AG10803 (cell line): ENCODE data around the gene ACTL8.

ENCODE experiments used
- DNase-seq: peaks from one replicate; pipeline ENCODE4 v3.0.0; 2010; ENCODE audit warnings: low read depth
- H3K4me3 ChIP-seq: 2 replicates; pipeline ENCODE4 v1.5.1; 2011; ENCODE audit warnings: mild to moderate bottlenecking, low read length, control low read depth
- TF ChIP-seq, protein P1 (sequence below): conservative IDR thresholded peaks from 2 replicates; pipeline ENCODE4 v1.5.1; 2011; ENCODE audit warnings: mild to moderate bottlenecking, low read length, control low read depth, inconsistent platforms

Gene ACTL8

DNA sequence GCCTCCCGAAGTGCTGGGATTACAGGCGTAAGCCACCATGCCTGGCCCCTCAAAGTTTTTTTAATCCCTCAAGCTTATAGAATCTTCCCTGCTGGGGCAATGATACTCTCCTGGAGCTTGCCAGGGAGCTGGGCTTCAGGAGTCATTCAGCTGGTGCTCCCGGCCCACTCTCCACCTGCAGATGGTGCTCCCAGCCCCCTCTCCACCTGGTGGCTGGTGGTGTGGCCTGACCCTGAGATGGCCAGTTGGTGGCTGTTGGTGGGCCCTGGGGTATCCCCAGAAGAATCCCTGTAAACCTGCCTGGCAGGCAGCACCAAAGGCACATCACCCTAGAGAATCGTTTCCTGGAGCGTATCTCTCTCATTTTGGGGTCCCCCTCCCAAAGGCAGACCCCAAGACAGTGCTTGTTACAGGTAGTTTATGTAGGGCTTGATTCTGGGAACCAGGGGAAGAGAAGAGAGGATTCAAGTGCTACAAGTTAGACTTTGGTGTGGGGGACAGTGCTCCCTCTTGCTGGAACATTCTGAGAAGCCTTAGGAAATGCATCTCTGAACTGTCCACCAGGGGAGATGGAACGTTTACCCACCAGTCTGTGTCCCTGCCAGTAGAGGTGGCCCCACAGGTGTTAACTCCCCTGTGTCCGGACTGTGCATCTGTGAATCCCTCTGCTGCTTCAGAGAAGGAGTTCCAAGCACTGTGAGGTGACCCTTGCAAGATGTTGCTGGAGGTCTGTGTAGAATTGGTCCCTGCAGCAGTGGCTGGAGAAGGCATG lies 29.1 kb upstream of the ACTL8 start:
- TF ChIP-seq, protein P1, sequence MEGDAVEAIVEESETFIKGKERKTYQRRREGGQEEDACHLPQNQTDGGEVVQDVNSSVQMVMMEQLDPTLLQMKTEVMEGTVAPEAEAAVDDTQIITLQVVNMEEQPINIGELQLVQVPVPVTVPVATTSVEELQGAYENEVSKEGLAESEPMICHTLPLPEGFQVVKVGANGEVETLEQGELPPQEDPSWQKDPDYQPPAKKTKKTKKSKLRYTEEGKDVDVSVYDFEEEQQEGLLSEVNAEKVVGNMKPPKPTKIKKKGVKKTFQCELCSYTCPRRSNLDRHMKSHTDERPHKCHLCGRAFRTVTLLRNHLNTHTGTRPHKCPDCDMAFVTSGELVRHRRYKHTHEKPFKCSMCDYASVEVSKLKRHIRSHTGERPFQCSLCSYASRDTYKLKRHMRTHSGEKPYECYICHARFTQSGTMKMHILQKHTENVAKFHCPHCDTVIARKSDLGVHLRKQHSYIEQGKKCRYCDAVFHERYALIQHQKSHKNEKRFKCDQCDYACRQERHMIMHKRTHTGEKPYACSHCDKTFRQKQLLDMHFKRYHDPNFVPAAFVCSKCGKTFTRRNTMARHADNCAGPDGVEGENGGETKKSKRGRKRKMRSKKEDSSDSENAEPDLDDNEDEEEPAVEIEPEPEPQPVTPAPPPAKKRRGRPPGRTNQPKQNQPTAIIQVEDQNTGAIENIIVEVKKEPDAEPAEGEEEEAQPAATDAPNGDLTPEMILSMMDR: no peak
- H3K4me3 ChIP-seq: no peak overlapping the region
- DNase-seq: no peak

DNA sequence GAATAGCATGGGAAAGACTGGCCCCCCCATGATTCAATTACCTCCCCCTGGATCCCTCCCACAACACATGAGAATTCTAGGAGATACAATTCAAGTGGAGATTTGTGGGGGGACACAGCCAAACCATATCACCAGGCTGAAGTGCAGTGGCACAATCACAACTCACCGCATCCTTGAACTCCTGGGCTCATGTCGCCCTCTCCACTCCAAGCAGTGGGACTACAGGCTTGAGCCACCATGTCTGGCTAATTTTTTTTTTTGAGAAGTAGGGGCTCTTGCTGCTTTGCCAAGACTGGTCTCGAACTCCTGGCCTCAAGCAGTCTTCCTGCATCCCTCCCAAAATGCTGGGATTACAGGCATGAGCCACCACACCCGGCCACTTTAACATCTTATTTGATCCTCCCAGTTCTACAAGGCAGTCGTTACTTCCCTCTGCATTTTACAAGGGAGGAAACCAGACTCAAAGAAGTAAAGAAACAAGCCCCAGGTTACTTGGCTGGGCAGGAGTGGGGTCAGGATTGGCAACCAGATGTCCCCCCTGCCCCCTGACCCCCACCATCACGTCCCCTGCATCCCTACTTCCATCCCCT lies 26.9 kb upstream of the ACTL8 start:
- no peak for DNase-seq
- TF ChIP-seq, protein P1: no peak
- H3K4me3 ChIP-seq: no peak overlapping the region

DNA sequence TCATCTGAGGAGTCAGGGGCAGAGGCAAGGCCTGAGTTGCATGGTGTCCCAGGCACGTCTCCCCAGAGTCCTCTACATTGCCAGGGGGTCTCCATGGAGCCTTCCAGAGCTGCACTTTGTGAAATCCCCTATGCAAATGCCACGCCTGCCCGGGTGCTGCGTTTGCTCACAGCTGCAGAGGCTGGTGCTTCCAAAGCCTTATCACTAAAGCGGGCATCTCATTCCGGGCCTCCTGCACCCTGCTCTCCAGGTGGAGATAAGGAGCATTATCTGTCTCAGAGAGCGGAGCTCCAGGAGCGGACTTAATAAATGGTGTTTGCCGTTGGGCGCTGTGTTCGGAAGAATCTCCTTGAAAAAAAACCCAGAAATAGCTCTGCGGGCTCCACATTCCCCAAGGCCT lies 25.9 kb upstream of the ACTL8 start:
- no peak for DNase-seq
- TF ChIP-seq, protein P1: no peak
- H3K4me3 ChIP-seq: no peak overlapping the region

DNA sequence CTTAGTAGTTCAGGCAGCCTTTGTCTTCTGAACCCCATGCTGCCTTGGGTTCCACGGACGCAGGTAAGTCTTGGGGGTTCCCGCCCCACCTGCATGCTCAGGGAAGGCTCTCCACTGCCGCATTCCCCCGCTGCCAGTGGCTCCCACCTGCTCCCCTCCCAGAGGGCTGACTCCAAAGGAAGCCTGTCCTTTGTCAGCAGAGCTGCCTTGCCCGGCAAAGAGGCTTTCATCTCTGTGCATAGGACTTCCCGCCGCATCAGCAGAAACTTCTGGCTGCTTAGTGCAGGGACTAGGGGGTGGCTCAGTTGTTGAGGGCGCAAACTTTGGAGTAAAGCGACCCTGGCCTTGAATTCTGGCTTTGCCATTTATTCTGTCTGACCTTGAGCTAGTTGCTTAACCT lies 25.2 kb upstream of the ACTL8 start:
- H3K4me3 ChIP-seq: no peak overlapping the region
- TF ChIP-seq, protein P1: no peak
- no peak for DNase-seq

DNA sequence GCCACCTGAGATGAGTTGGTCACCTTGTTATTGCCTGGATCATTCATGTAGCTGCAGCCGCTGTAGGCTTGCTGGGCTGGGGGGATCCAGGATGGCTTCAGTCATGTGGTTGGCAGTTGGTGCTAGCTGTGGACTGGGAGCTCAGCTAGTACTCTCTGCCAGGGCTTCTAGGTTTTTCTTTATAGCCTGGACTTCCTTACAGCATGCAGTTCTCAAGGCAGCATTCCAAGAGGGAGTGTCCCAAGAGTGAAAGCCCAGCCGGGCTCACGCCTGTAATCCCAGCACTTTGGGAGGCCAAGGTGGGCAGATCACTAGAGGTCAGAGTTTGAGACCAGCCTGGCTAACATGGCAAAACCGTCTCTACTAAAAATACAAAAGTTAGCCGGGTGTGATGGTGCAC lies 23.7 kb upstream of the ACTL8 start:
- no peak overlapping the region for H3K4me3 ChIP-seq
- TF ChIP-seq, protein P1: no peak
- peak; percentile 4 for DNase-seq

DNA sequence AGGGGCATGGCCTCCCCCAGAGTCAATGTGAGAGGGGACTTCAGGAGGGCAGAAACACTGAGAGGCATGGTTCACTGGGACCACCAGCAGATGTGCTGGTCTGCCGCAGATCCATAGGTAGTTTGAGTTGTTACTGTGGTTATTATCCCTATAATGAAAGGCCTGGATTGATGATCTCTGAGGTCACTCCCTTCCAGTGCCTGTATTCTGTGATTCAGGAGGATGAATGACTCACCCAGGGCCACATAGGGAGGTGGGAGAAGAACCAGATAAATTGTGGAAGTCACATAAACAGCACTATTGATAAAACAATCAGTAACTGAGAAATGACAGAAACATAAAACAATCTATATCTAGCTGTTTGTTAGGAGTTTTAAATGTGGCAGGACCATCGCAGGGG lies 22.7 kb upstream of the ACTL8 start:
- TF ChIP-seq, protein P1: no peak
- peak; percentile 34 for DNase-seq
- H3K4me3 ChIP-seq: no peak overlapping the region

DNA sequence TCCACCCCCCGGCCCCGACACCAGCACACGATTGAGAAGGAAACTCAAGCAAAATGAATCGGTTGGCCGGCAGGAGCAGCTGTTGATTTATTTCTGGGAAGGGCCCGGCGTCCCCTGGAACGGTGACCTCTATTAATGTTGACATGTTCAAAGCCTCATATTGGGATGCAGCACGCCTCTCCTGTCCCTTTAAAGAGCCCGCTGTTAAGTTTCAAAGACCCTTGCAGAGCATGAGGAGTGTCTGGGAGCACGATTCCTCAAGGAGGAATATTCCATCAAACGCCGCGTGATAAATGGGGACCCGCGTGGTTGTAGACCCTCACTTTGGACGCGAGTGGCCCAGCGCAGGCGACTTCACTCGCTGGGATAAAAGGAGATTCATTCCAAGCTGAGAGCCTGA lies 21.5 kb upstream of the ACTL8 start:
- no peak for DNase-seq
- no peak overlapping the region for H3K4me3 ChIP-seq
- TF ChIP-seq, protein P1: no peak
